HepG2 (cell line): ENCODE data around the gene FZD7. TPM values are rescaled to one million over a fixed set of nuclear protein-coding genes. Genes with fewer than 3 reads are reported as not detected.

Source experiments
- AGO2 ChIP-seq: fragments of 200-400 bp; formaldehyde crosslinking; optimal IDR thresholded peaks from 2 replicates; pipeline ENCODE3; 2017; ENCODE audit warnings: mild to moderate bottlenecking, low read depth, low read length, moderate library complexity
- ESRRA ChIP-seq: sonication (generic); formaldehyde crosslinking; IDR thresholded peaks from 2 replicates; pipeline ENCODE4 v1.5.1; 2020; ENCODE audit warnings: mild to moderate bottlenecking, low read depth, missing genetic modification reagents
- FOXO1 ChIP-seq: sonication (generic); formaldehyde crosslinking; IDR thresholded peaks from 2 replicates; pipeline ENCODE4 v1.4.0; 2020; ENCODE audit warnings: missing genetic modification reagents
- GATAD1 ChIP-seq: IDR thresholded peaks from 2 replicates; pipeline ENCODE4 v1.6.1; 2016; ENCODE audit warnings: missing genetic modification reagents, missing compliant biosample characterization
- HOXA3 ChIP-seq: sonication (generic); formaldehyde crosslinking; IDR thresholded peaks from 2 replicates; pipeline ENCODE4 v1.5.0; 2020; ENCODE audit warnings: missing genetic modification reagents
- ISL2 ChIP-seq: sonication (generic); formaldehyde crosslinking; IDR thresholded peaks from 2 replicates; pipeline ENCODE4 v1.5.0; 2020; ENCODE audit warnings: missing genetic modification reagents
- JUN ChIP-seq: sonication (generic); formaldehyde crosslinking; IDR thresholded peaks from 2 replicates; pipeline ENCODE4 v1.4.0; 2020; ENCODE audit warnings: mild to moderate bottlenecking, missing genetic modification reagents
- NAIF1 ChIP-seq: sonication (generic); formaldehyde crosslinking; IDR thresholded peaks from 2 replicates; pipeline ENCODE4 v1.5.0; 2020; ENCODE audit warnings: mild to moderate bottlenecking, missing genetic modification reagents, borderline replicate concordance
- PITX1 ChIP-seq: sonication (generic); formaldehyde crosslinking; IDR thresholded peaks from 2 replicates; pipeline ENCODE4 v1.5.1; 2020; ENCODE audit warnings: mild to moderate bottlenecking, missing genetic modification reagents
- POGZ ChIP-seq: sonication (generic); formaldehyde crosslinking; IDR thresholded peaks from 2 replicates; pipeline ENCODE4 v1.4.0; 2020; ENCODE audit warnings: mild to moderate bottlenecking, missing genetic modification reagents
- RFX5 ChIP-seq: IDR thresholded peaks from 2 replicates; pipeline ENCODE4 v1.6.1; 2011; ENCODE audit warnings: low read depth, low read length, improper control_type of control experiment
- TBX3 ChIP-seq: fragments of 450-650 bp; IDR thresholded peaks from 2 replicates; pipeline ENCODE4 v1.6.1; 2017; ENCODE audit warnings: antibody characterized with exemption, mild to moderate bottlenecking, inconsistent platforms, borderline replicate concordance
- YEATS2 ChIP-seq: sonication (generic); formaldehyde crosslinking; IDR thresholded peaks from 2 replicates; pipeline ENCODE4 v1.4.0; 2020; ENCODE audit warnings: missing genetic modification reagents, borderline replicate concordance
- ZIK1 ChIP-seq: sonication (generic); formaldehyde crosslinking; IDR thresholded peaks from 2 replicates; pipeline ENCODE4 v1.5.0; 2020; ENCODE audit warnings: mild to moderate bottlenecking, low read depth, missing genetic modification reagents, borderline replicate concordance
- ZNF12 ChIP-seq: sonication (generic); formaldehyde crosslinking; IDR thresholded peaks from 2 replicates; pipeline ENCODE4 v1.5.0; 2020; ENCODE audit warnings: missing genetic modification reagents
- ZNF260 ChIP-seq: sonication (generic); formaldehyde crosslinking; IDR thresholded peaks from 2 replicates; pipeline ENCODE4 v1.4.0; 2020; ENCODE audit warnings: missing genetic modification reagents, low read depth, mild to moderate bottlenecking, borderline replicate concordance
- ZNF33A ChIP-seq: sonication (generic); formaldehyde crosslinking; IDR thresholded peaks from 2 replicates; pipeline ENCODE4 v1.5.1; 2020; ENCODE audit warnings: missing genetic modification reagents, mild to moderate bottlenecking, moderate library complexity, borderline replicate concordance
- ZNF431 ChIP-seq: sonication (generic); formaldehyde crosslinking; IDR thresholded peaks from 2 replicates; pipeline ENCODE4 v1.9.0; 2022; ENCODE audit warnings: missing genetic modification reagents, low read depth, mild to moderate bottlenecking, borderline replicate concordance
- ZNF432 ChIP-seq: sonication (generic); formaldehyde crosslinking; IDR thresholded peaks from 2 replicates; pipeline ENCODE4 v1.5.0; 2020; ENCODE audit warnings: missing genetic modification reagents, mild to moderate bottlenecking, borderline replicate concordance
- ZNF749 ChIP-seq: sonication (generic); formaldehyde crosslinking; IDR thresholded peaks from 2 replicates; pipeline ENCODE4 v1.8.0; 2022; ENCODE audit warnings: mild to moderate bottlenecking, missing genetic modification reagents, moderate library complexity, borderline replicate concordance
- polyA plus RNA-seq, 8 experiments: library from polyadenylated mRNA; depleted of rRNA in 3 of 8; stranded (reverse) in 7 of 8; unstranded in 1 of 8; fragments of >200 nt; fragmentation: Illumina TruSeq in 4 of 8; extraction: Trizol in 4 of 8; gene quantifications; 2 replicates each; pipeline versions ENCODE4 v1.2.1 to v1.2.3, GENCODE V29; 2011 to 2016; ENCODE audit warnings: low read depth in 4 of 8, missing spikeins in 1 of 8, mixed read lengths in 1 of 8; ENCODE audit not compliant: insufficient read depth in 1 of 8
- total RNA-seq, 5 experiments: library from RNA; depleted of rRNA; stranded (reverse); fragments of >200 nt; fragmentation: Illumina TruSeq; extraction: Trizol; gene quantifications; 2 replicates each; pipeline ENCODE4 v1.2.3, GENCODE V29; 2016; ENCODE audit warnings: low read depth in 1 of 5
- TF ChIP-seq, protein P1 (sequence below): sonication (generic); formaldehyde crosslinking; IDR thresholded peaks from 2 replicates; pipeline ENCODE4 v1.4.0; 2020; ENCODE audit warnings: mild to moderate bottlenecking, low read depth, missing genetic modification reagents
- TF ChIP-seq, protein P2 (sequence below): sonication (generic); formaldehyde crosslinking; IDR thresholded peaks from 2 replicates; pipeline ENCODE4 v1.4.0; 2020; ENCODE audit warnings: mild to moderate bottlenecking, missing genetic modification reagents
- TF ChIP-seq, protein P3 (sequence below): sonication (generic); formaldehyde crosslinking; conservative IDR thresholded peaks from 2 replicates; pipeline ENCODE4 v1.4.0; 2020; ENCODE audit warnings: missing genetic modification reagents

The FZD7 gene
- total and polyA plus RNA-seq, 2 of the 13 experiments (the other 11 are each of a cell fraction or from before 2014, with no cell fraction given) = 0.13 to 0.38 TPM

DNA sequence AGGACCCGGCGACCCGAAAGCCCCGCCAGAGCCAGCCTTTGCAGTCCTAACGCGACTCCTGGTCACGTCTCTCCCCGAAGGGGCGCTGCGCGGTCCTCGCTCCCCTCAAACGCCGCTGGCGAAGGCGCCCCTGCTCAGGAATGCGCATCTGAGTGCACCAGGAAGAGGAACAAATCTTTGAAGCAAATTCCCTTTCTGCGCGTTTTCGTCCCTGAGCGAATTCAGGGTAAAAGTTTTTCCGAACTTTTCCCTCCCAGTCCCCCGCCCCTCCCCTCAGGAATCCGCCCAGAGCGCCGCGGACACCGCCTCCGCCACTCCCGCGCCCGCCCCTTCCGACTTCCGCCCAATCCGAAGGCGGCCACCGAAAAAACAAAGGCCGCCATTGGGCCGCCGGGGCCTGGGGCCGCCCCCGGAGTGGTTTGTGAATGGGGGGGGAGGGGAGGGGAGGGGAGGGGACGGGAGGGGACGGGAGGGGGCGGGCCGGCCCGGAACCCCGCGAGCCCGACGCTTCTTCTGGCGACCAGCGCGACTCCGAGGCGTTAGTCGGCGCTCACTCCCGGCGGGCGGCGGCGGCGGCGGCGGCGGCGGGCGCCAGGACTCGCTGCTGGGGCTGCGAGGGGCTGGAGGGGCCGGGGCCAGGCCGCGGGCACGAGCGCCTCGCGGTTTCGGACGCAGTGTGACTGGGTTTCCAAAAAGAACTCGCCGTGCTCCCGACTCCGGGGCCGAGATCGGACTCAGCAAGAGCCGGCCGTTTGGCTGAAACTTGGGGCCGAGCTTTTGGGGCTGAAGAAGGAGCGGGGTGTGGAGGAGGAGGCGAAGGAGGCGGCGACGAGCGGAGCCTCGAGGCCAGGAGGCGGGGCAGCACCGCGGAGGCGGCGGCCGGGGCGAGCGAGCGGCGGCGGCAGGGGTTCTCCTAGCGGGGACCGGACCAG lies at the start of gene FZD7 (continued):
- TF ChIP-seq ZNF260 (no peak), PITX1 (CRISPR knock-in tag) (no peak), ZNF749 (no peak), HOXA3 (CRISPR knock-in tag) (0 out of 2 replicates have a peak, but pooled peaks have one; percentile 5), ISL2 (no peak; the same call in 1 of the 2 replicates), ZNF12 (CRISPR knock-in tag) (no peak), ZIK1 (CRISPR knock-in tag) (no peak), POGZ (CRISPR knock-in tag) (no peak), ZNF431 (no peak), AGO2 (no peak), FOXO1 (CRISPR knock-in tag) (no peak), ZNF33A (no peak), ESRRA (CRISPR knock-in tag) (no peak), RFX5 (no peak), YEATS2 (CRISPR knock-in tag) (no peak), JUN (no peak), GATAD1 (CRISPR knock-in tag) (no peak), TBX3 (no peak), ZNF432 (CRISPR knock-in tag) (no peak), NAIF1 (CRISPR knock-in tag) (0 out of 2 replicates have a peak, but pooled peaks have one; percentile 34)
- TF ChIP-seq, protein P1, sequence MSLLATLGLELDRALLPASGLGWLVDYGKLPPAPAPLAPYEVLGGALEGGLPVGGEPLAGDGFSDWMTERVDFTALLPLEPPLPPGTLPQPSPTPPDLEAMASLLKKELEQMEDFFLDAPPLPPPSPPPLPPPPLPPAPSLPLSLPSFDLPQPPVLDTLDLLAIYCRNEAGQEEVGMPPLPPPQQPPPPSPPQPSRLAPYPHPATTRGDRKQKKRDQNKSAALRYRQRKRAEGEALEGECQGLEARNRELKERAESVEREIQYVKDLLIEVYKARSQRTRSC (CRISPR knock-in tag) = no peak
- TF ChIP-seq, protein P2, sequence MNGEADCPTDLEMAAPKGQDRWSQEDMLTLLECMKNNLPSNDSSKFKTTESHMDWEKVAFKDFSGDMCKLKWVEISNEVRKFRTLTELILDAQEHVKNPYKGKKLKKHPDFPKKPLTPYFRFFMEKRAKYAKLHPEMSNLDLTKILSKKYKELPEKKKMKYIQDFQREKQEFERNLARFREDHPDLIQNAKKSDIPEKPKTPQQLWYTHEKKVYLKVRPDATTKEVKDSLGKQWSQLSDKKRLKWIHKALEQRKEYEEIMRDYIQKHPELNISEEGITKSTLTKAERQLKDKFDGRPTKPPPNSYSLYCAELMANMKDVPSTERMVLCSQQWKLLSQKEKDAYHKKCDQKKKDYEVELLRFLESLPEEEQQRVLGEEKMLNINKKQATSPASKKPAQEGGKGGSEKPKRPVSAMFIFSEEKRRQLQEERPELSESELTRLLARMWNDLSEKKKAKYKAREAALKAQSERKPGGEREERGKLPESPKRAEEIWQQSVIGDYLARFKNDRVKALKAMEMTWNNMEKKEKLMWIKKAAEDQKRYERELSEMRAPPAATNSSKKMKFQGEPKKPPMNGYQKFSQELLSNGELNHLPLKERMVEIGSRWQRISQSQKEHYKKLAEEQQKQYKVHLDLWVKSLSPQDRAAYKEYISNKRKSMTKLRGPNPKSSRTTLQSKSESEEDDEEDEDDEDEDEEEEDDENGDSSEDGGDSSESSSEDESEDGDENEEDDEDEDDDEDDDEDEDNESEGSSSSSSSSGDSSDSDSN = no peak
- TF ChIP-seq, protein P3, sequence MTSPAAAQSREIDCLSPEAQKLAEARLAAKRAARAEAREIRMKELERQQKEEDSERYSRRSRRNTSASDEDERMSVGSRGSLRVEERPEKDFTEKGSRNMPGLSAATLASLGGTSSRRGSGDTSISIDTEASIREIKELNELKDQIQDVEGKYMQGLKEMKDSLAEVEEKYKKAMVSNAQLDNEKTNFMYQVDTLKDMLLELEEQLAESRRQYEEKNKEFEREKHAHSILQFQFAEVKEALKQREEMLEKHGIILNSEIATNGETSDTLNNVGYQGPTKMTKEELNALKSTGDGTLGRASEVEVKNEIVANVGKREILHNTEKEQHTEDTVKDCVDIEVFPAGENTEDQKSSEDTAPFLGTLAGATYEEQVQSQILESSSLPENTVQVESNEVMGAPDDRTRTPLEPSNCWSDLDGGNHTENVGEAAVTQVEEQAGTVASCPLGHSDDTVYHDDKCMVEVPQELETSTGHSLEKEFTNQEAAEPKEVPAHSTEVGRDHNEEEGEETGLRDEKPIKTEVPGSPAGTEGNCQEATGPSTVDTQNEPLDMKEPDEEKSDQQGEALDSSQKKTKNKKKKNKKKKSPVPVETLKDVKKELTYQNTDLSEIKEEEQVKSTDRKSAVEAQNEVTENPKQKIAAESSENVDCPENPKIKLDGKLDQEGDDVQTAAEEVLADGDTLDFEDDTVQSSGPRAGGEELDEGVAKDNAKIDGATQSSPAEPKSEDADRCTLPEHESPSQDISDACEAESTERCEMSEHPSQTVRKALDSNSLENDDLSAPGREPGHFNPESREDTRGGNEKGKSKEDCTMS = no peak
